ENCODE measurements around the gene SNRNP48. TPM values are rescaled to one million over a fixed set of nuclear protein-coding genes. Genes with fewer than 3 reads are reported as not detected.

The SNRNP48 gene
- total RNA-seq, 2 donors from 2014 or later = 13.9 to 19.5 TPM

DNA sequence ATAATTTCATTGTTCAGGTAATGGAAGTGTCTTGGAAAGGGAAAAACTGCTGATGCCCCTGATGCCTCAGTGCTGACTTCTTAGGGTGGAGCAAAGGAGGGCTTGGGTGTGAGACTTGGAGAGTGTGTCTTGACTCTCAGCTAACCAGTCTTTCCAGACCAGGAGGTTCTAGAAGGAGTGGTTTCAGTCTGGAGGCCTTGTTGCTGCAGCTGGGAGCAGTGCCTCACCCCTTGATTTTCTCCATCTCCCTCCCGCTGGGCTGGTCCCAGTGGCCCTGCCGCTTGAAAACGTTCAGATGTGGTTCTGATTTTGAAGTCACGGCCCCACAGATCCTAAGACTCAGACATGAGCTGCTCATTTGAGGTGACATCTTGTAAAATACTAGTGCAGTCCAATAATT lies 43.1 kb upstream of the SNRNP48 start:
- H3K9me3 Mint-ChIP-seq = no peaks in the 10 kb centered on the region
- Histone ChIP-seq H3K9ac (ENCODE audit: extremely low read depth, low read length, poor library complexity, severe bottlenecking) (no peak overlapping the region), H3K4me3 (ENCODE audit: low read length) (no peak overlapping the region), H3K9me3 (ENCODE audit: control insufficient read depth, low read length) (no peaks in the 10 kb centered on the region), H3K27ac (ENCODE audit: low read depth, low read length) (no peak overlapping the region), H3K27me3 (ENCODE audit: control insufficient read depth, insufficient read depth, low read length, poor library complexity, severe bottlenecking) (no peaks in the 10 kb centered on the region), H3K4me1 (ENCODE audit: control insufficient read depth, insufficient read depth, low read length) (peaks cover 10% of the 10 kb centered on the region), H3K36me3 (ENCODE audit: control insufficient read depth, insufficient read depth, low read length) (peaks cover 13% of the 10 kb centered on the region)
- TF ChIP-seq, protein P1, sequence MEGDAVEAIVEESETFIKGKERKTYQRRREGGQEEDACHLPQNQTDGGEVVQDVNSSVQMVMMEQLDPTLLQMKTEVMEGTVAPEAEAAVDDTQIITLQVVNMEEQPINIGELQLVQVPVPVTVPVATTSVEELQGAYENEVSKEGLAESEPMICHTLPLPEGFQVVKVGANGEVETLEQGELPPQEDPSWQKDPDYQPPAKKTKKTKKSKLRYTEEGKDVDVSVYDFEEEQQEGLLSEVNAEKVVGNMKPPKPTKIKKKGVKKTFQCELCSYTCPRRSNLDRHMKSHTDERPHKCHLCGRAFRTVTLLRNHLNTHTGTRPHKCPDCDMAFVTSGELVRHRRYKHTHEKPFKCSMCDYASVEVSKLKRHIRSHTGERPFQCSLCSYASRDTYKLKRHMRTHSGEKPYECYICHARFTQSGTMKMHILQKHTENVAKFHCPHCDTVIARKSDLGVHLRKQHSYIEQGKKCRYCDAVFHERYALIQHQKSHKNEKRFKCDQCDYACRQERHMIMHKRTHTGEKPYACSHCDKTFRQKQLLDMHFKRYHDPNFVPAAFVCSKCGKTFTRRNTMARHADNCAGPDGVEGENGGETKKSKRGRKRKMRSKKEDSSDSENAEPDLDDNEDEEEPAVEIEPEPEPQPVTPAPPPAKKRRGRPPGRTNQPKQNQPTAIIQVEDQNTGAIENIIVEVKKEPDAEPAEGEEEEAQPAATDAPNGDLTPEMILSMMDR (conservative IDR thresholded peaks at IDR 0.05) = no peak
- peaks cover 16% of the 10 kb centered on the region for H3K36me3 Mint-ChIP-seq (ENCODE audit: low read depth)
- peak; percentile 44 for DNase-seq
- 87 to 93% methylated on average over 4 of the region's 4 CpGs for WGBS, 2 experiments (ENCODE audit: insufficient coverage in 1 of 2, insufficient read length in 1 of 2)
- H3K4me1 Mint-ChIP-seq = peaks cover 47% of the 10 kb centered on the region
- H3K27ac Mint-ChIP-seq = peak overlapping the region; percentile 19
- H3K27me3 Mint-ChIP-seq (ENCODE audit: insufficient read depth) = no peaks in the 10 kb centered on the region
- H3K4me3 Mint-ChIP-seq = no peak overlapping the region

DNA sequence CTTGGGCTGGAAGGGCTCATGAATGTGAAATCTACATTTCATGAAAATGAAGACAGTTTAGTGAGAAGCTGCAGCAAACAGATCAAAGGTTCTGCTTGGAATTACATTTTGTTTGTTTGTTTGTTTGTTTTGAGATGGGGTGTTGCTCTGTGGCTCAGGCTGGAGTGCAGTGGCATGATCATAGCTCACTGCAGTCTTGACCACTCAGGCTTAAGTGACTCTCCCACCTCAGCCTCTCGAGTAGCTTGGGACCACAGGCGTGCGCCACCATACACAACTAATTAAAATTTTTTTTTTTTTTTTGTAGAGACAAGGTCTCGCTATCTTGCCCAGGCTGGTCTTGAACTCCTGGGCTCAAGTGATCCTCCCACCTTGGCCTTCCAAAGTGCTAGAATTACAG lies 42.7 kb upstream of the SNRNP48 start:
- H3K4me3 Mint-ChIP-seq = peak overlapping the region; percentile 20
- H3K36me3 Mint-ChIP-seq (ENCODE audit: low read depth) = peaks cover 18% of the 10 kb centered on the region
- peaks cover 10% of the 10 kb centered on the region for H3K4me1 ChIP-seq (ENCODE audit: control insufficient read depth, insufficient read depth, low read length)
- no peak for DNase-seq
- H3K4me3 ChIP-seq (ENCODE audit: low read length) = no peak overlapping the region
- H3K27ac ChIP-seq (ENCODE audit: low read depth, low read length) = no peak overlapping the region
- H3K9me3 ChIP-seq (ENCODE audit: control insufficient read depth, low read length) = no peaks in the 10 kb centered on the region
- TF ChIP-seq, protein P1 (conservative IDR thresholded peaks at IDR 0.05) = no peak
- no peaks in the 10 kb centered on the region for H3K9me3 Mint-ChIP-seq
- no peak overlapping the region for H3K9ac ChIP-seq (ENCODE audit: extremely low read depth, low read length, poor library complexity, severe bottlenecking)
- H3K27me3 Mint-ChIP-seq (ENCODE audit: insufficient read depth) = no peaks in the 10 kb centered on the region
- peaks cover 47% of the 10 kb centered on the region for H3K4me1 Mint-ChIP-seq
- no peaks in the 10 kb centered on the region for H3K27me3 ChIP-seq (ENCODE audit: control insufficient read depth, insufficient read depth, low read length, poor library complexity, severe bottlenecking)
- 86 to 96% methylated on average over 1 to 4 of the region's 4 CpGs for WGBS, 2 experiments (ENCODE audit: insufficient coverage in 1 of 2, insufficient read length in 1 of 2)
- H3K36me3 ChIP-seq (ENCODE audit: control insufficient read depth, insufficient read depth, low read length) = peaks cover 13% of the 10 kb centered on the region
- H3K27ac Mint-ChIP-seq = no peak overlapping the region

DNA sequence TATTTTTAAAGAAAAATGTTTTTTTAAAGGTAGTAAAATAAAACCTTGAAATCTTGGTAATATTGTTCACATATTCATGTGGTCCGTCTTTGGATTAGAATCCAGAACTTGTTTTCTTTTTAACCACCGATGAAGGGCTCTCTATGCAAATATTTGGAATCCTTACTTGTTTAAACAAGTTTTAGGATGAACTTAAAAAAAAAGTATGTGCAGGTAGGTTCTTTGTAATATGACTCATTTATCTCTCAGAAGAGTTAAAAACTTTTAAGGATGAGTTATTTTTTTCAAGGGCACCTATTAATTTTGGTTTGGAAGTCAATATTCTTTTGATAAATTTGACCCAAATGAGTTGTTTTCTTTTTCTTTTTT lies 39.6 kb upstream of the SNRNP48 start:
- H3K27ac Mint-ChIP-seq = no peak overlapping the region
- Histone ChIP-seq H3K27ac (ENCODE audit: low read depth, low read length) (no peak overlapping the region), H3K36me3 (ENCODE audit: control insufficient read depth, insufficient read depth, low read length) (peaks cover 15% of the 10 kb centered on the region), H3K4me1 (ENCODE audit: control insufficient read depth, insufficient read depth, low read length) (peaks cover 9% of the 10 kb centered on the region), H3K9ac (ENCODE audit: extremely low read depth, low read length, poor library complexity, severe bottlenecking) (no peak overlapping the region), H3K9me3 (ENCODE audit: control insufficient read depth, low read length) (no peaks in the 10 kb centered on the region), H3K27me3 (ENCODE audit: control insufficient read depth, insufficient read depth, low read length, poor library complexity, severe bottlenecking) (no peaks in the 10 kb centered on the region), H3K4me3 (ENCODE audit: low read length) (no peak overlapping the region)
- H3K4me1 Mint-ChIP-seq = peaks cover 49% of the 10 kb centered on the region
- TF ChIP-seq, protein P1 (conservative IDR thresholded peaks at IDR 0.05) = no peak
- no peak overlapping the region for H3K4me3 Mint-ChIP-seq
- DNase-seq = no peak
- no peaks in the 10 kb centered on the region for H3K9me3 Mint-ChIP-seq
- 91 to 100% methylated on average over 1 to 2 of the region's 2 CpGs for whole genome bisulfite sequencing, 2 experiments (ENCODE audit: insufficient coverage in 1 of 2, insufficient read length in 1 of 2)
- H3K36me3 Mint-ChIP-seq (ENCODE audit: low read depth) = peaks cover 22% of the 10 kb centered on the region
- H3K27me3 Mint-ChIP-seq (ENCODE audit: insufficient read depth) = no peaks in the 10 kb centered on the region
